Endothelial cell (in vitro differentiated cells): Measurements from ENCODE around the gene ENPP5. TPM values are rescaled to one million over a fixed set of nuclear protein-coding genes. Genes with fewer than 3 reads are reported as not detected.
"Not testable (repeated sequence)": the region's sequence is repeated elsewhere in the genome, so short reads cannot be mapped to it uniquely, and the experiment has no call there.

Experiments used
- DNase-seq: peaks from one replicate; pipeline ENCODE4 v3.0.0; 2021; ENCODE audit warnings: low spot score
- H3K27ac Mint-ChIP-seq: one replicate; pipeline ENCODE4 v1.8.0; 2021; ENCODE audit warnings: mixed read lengths, inconsistent platforms; ENCODE audit not compliant: unreplicated experiment
- H3K27me3 Mint-ChIP-seq: one replicate; pipeline ENCODE4 v1.8.0; 2021; ENCODE audit warnings: mild to moderate bottlenecking, moderate library complexity, mixed read lengths, inconsistent platforms; ENCODE audit not compliant: unreplicated experiment
- H3K36me3 Mint-ChIP-seq: one replicate; pipeline ENCODE4 v1.8.0; 2021; ENCODE audit warnings: mild to moderate bottlenecking, low read depth, mixed read lengths, inconsistent platforms; ENCODE audit not compliant: unreplicated experiment
- H3K4me1 Mint-ChIP-seq: one replicate; pipeline ENCODE4 v1.8.0; 2021; ENCODE audit warnings: mild to moderate bottlenecking, mixed read lengths, inconsistent platforms; ENCODE audit not compliant: unreplicated experiment
- H3K4me3 Mint-ChIP-seq: one replicate; pipeline ENCODE4 v1.8.0; 2021; ENCODE audit warnings: mild to moderate bottlenecking, mixed read lengths, inconsistent platforms; ENCODE audit not compliant: unreplicated experiment
- H3K9me3 Mint-ChIP-seq: one replicate; pipeline ENCODE4 v1.8.0; 2021; ENCODE audit warnings: mixed read lengths, inconsistent platforms; ENCODE audit not compliant: unreplicated experiment
- total RNA-seq: library from RNA; stranded (reverse); fragmentation: NEBNext Ultra II Directional; extraction: Animal tissue kit (Norgen Biotek cat#: 25700); gene quantifications from one replicate; pipeline ENCODE4 v1.2.1, GENCODE V29; 2021; ENCODE audit not compliant: unreplicated experiment
- TF ChIP-seq, protein P1 (sequence below): fragments of 200-600 bp; sonication (generic); IDR thresholded peaks from one replicate; pipeline ENCODE4 v1.5.0; 2021; ENCODE audit warnings: antibody characterized with exemption; ENCODE audit not compliant: unreplicated experiment

ENPP5 gene
- total RNA-seq, 1 donor from 2014 or later, result 4.8 TPM

DNA sequence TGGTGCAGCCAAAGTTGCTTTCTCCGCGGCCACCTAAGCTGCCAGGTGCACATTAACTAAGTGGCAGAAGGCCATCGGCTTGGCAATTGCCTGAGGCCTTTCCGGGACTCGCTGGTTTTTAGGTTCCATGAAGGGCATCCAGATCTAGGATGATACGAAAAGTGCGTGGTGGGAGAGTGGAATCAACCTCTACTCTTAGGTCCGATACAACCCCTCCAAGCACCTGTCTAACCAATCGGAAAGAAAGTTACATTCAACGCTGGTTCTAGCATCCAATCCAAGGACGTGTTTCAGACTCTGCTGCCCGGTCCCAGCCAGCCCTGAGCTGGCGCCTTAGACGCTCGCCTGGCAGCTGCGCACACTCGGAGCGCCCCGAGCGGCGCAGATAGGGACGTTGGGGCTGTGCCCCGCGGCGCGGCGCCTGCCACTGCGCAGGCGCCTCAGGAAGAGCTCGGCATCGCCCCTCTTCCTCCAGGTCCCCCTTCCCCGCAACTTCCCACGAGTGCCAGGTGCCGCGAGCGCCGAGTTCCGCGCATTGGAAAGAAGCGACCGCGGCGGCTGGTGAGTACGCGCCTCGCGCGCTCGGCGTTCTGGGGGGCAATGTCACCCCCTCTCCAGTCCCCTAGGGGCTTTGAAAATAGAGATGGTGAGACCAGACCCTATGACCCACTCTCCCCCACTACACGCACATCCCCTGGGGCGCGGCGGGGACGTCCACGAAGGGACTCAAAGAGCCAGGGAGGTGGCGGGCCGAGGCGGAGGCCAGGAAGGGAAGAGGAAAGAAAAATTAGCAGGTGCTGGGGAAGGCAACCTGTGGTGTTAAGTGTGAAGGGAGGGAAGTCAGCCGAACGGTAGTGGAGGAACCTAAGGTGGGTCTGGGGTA lies 40.9 kb downstream of the ENPP5 start, which contains the start of gene ENPP4:
TSS of gene ENPP4 (plus strand) at position 361 of the 883 bp plus-strand sequence. CDS start 9,595 bp downstream, outside the sequence.
- H3K36me3 Mint-ChIP-seq, result no peaks in the 10 kb centered on the region
- TF ChIP-seq, protein P1, sequence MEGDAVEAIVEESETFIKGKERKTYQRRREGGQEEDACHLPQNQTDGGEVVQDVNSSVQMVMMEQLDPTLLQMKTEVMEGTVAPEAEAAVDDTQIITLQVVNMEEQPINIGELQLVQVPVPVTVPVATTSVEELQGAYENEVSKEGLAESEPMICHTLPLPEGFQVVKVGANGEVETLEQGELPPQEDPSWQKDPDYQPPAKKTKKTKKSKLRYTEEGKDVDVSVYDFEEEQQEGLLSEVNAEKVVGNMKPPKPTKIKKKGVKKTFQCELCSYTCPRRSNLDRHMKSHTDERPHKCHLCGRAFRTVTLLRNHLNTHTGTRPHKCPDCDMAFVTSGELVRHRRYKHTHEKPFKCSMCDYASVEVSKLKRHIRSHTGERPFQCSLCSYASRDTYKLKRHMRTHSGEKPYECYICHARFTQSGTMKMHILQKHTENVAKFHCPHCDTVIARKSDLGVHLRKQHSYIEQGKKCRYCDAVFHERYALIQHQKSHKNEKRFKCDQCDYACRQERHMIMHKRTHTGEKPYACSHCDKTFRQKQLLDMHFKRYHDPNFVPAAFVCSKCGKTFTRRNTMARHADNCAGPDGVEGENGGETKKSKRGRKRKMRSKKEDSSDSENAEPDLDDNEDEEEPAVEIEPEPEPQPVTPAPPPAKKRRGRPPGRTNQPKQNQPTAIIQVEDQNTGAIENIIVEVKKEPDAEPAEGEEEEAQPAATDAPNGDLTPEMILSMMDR, result no peak

GRCh38 chr6:46129291-46129628 lies 41.5 kb downstream of the ENPP5 start:
- Mint-ChIP-seq H3K36me3 (no peaks in the 10 kb centered on the region), H3K4me3 (peak overlapping the region; percentile 91), H3K9me3 (no peaks in the 10 kb centered on the region), H3K27me3 (no peaks in the 10 kb centered on the region), H3K27ac (no peak overlapping the region), H3K4me1 (no peaks in the 10 kb centered on the region)
- DNase-seq, result no peak
- TF ChIP-seq, protein P1, result no peak

More for the DNA sequence above, 40.9 kb downstream of the ENPP5 start, which contains the start of gene ENPP4:
- no peaks in the 10 kb centered on the region for H3K9me3 Mint-ChIP-seq
- H3K4me1 Mint-ChIP-seq, result no peaks in the 10 kb centered on the region
- peak; percentile 91 for DNase-seq
- no peak within 1 kb of the TSS for H3K27ac Mint-ChIP-seq
- H3K27me3 Mint-ChIP-seq, result no peaks in the 10 kb centered on the region
- peak within 1 kb of the TSS; percentile 91 for H3K4me3 Mint-ChIP-seq

DNA sequence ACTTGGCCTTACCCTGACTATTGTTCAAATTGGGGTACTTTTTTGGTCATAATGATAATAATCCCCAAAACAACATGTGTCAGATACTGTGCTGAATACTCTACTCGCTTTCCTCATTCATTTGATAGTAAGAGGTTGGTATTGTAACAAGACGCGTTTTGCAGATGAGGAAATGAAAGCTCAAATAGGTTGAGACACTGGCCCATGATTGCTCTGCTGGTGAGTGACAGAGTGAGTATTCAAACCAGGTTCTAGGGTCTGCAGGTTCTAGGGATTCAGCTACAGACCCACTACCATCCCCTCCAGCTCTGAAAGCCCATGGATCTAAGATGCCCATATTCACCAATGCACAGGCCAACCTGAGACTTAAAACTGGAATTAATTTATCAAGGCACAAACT lies 42.3 kb downstream of the ENPP5 start:
- TF ChIP-seq, protein P1, result no peak
- no peak overlapping the region for H3K4me3 Mint-ChIP-seq
- H3K36me3 Mint-ChIP-seq, result no peaks in the 10 kb centered on the region
- H3K27ac Mint-ChIP-seq, result no peak overlapping the region
- H3K27me3 Mint-ChIP-seq, result no peaks in the 10 kb centered on the region
- DNase-seq, result no peak
- H3K9me3 Mint-ChIP-seq, result no peaks in the 10 kb centered on the region
- no peaks in the 10 kb centered on the region for H3K4me1 Mint-ChIP-seq

DNA sequence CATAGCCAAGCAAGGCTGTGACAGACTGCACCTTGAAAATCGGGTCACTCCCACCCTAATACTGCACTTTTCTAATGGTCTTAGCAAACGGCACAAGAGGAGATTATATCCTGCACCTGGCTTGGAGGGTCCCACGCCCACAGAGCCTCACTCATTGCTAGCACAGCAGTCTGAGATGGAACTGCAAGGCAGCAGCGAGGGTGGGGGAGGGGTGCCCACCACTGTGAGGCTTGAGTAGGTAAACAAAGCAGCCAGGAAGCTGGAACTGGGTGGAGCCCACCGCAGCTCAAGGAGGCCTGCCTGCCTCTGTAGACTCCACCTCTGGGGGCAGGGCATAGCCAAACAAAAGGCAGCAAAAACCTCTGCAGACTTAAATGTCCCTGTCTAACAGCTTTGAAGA lies 51.1 kb downstream of the ENPP5 start:
- not testable (repeated sequence) for H3K27me3 Mint-ChIP-seq, H3K9me3 Mint-ChIP-seq, DNase-seq

DNA sequence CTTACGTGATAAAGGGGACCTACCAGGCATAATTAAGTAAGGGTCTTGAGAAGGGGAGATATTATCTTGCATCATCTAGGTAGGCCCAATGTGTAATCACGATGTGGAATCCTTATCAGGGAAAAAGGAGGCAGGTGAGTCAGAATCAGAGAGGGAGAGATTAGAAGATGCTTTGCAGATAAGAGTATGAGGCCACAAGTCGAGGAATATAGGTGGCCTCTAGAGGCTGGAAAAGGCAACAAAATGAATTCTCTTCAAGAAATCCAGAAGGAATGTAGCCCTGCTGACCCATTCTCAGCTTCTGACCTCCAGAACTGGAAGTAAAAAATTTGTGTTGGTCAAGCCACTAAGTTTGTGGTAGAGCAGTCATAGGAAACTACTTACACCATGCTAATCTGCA lies 51.9 kb downstream of the ENPP5 start:
- Mint-ChIP-seq H3K9me3 (no peaks in the 10 kb centered on the region), H3K36me3 (peaks cover 4% of the 10 kb centered on the region), H3K4me3 (no peak overlapping the region), H3K27ac (no peak overlapping the region), H3K4me1 (no peaks in the 10 kb centered on the region), H3K27me3 (no peaks in the 10 kb centered on the region)
- no peak for DNase-seq
- TF ChIP-seq, protein P1, result no peak

More for the DNA sequence above, 51.1 kb downstream of the ENPP5 start:
- H3K27ac Mint-ChIP-seq, H3K36me3 Mint-ChIP-seq, H3K4me1 Mint-ChIP-seq, H3K4me3 Mint-ChIP-seq: not testable (repeated sequence)
